Measurements from ENCODE around the gene DUSP8.
"Not testable (repeated sequence)": the region's sequence is repeated elsewhere in the genome, so short reads cannot be mapped to it uniquely, and the experiment has no call there.

Gene DUSP8

DNA sequence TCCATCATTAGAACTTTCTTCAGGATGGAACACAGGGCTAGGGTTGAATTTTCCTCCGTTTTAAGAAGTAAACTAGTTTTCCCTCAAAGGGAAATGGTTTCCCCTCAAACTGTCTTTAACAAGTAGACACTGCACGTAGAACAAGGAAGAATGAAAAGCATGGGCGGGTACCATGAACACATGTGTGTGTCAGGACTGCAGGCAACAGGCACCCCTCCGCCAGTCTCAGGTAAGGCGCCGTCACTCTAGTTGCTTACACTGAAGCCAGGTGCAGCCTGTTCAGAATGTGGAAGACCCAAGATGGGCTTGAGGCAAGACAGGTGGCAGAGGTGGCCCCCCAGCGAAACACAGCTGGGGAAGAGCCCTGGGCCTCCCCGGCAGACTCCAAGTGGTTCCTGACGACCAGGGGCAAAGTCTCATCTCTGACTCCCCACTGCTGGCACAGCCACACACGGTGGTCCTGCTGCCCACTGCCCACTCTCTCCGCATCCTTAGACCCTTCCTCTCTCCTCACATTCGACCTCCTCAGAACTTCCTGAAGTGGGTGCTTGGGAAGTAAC lies 60.1 kb downstream of the DUSP8 start:
- no peak for DNase-seq

GRCh38 chr11:1510928-1511327 lies 61.1 kb downstream of the DUSP8 start:
- no peak for DNase-seq

DNA sequence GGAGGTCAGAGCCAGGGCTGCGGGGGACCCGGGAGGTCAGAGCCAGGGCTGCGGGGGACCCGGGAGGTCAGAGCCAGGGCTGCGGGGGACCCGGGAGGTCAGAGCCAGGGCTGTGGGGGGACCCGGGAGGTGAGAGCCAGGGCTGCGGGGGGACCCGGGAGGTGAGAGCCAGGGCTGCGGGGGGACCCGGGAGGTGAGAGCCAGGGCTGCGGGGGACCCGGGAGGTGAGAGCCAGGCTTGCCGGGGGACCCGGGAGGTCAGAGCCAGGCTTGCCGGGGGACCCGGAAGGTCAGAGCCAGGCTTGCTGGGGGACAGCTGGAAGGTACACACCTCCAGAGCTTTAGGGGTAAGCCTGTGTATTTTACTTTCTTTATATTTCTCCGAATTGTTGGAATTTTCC lies 61.7 kb downstream of the DUSP8 start:
- DNase-seq: not testable (repeated sequence)

- no peak for DNase-seq
These were observed 62.3 kb downstream of the DUSP8 start for GRCh38 chr11:1509626-1510255.

DNA sequence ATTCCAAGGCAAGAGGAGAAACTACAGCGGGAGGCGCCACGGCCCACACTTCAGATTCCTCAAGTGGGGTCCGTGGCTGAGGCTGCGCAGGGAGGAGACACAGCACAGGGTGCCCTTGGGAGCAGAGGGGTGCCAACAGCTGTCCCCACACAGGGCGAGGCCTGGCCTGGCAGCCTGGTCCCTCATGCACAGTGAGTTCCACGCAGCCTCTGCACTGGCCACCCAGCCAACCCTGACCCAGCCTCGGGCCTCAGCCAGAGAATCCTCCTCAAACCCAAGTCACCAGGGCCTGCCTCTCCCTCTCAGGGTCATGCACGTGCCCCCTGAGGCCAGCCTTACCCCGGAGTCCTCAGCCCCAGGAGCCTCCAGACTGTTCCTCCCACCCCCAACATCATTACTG lies 63.1 kb downstream of the DUSP8 start:
- DNase-seq: no peak

DNA sequence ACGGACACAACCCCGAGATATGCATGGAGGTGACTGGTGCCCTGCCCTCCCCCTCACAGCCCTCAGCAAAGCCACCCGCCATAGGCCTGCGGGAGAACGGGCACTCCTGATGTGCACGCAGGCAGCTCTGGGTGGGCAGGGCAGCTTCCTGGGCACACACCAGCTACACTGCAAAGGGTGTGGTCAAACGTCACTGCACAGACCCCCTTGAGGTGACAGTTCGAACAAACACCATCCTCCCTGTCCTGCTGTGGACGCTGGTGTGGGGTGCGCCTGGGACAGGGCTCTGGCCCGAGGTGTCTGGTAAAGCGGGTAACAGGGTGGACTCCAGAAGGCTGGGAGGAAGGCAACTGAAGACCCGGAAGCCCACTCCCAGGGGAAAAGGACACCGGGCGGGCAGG lies 63.6 kb downstream of the DUSP8 start:
- DNase-seq: no peak

DNA sequence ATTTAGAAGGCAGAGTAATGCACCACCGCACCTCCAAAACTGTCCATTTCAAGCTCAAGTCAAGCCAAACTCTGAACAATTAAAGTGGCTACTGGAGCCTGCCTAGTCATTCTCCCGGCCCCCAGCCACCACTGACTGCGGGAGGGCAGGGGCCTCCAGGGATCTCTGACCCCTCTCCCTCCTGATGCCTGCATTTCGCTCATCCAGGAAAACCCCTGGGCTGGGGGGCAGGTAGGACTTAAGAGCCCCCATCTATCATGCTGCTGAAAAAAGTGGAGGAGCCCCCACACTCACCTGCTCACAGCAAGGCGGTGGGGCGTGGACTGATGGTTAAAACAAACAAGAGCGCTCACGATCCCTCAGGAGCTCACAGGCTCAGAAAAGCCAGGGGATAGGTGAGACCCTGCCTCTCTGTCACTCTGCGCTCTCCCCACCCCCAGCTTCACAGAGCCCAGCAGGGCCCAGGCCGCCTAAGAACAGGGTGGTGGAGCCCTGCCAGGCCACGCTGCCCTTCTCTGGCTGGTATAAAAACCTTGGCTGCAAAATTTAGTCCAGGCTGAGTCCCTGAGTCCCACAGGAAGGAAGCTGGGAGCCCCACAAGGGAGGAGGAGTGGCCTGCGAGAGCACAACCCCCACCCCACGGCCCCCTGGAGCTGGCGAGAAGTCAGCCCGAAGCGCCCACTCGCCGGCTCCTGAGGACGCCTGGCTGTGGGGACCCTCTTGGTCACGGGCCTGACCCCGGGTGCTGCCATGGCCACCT lies 64.5 kb downstream of the DUSP8 start:
- no peak for DNase-seq

DNA sequence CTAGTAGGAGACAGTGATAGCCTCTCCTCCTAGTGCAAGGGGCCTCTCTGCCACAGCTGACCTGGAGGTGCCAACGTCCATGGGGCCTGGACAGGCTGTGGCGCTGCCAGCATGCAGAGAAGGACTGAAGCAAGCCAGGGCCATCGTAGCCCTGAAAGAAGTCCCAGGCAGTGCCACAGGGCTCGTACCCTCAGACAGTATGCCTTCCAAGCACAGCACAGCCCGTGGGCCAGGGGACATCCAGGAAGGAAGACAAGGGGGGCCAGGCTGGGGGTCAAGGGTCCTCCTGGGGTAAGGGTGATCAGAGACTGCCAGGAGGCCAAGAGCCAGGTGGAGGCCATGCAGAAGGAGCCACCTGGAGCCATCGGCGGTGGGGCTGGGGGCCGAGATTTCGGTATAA lies 65.1 kb downstream of the DUSP8 start:
- no peak for DNase-seq

GRCh38 chr11:1505480-1505879 lies 66.6 kb downstream of the DUSP8 start:
- no peak for DNase-seq

DNA sequence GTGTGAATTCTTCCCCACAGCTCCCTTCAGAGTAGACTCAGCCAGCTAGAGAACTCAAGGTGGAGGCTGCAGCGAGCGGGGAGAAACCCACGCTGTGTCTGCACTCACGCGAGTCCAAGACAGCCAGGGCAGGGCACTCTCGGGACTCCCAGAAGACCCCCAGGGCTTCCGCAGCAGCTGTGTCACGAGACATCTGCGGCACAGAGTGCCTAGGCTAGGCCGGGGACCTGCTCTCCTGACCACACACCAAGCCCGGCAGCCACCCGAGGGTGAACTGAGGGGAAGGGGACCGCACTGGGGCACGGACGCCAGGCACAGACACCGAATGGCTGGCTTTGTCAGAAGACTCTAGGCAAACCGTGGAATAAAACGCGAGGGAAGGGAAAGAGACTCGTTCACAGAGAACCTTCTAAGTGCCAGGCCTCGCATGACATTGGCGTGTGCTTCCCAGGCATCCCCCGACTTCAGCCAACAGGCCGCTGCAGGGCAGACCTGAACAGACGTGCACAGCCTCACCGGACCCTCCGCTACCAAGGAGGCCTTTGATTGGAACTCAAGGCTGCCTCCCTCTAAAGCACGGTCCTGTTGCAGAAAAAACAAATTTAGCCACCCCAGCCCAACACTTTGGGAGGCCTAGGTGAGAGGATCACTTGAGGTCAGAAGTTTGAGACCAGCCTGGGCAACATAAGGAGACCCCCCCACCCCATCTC lies 67.3 kb downstream of the DUSP8 start:
- no peak for DNase-seq

DNA sequence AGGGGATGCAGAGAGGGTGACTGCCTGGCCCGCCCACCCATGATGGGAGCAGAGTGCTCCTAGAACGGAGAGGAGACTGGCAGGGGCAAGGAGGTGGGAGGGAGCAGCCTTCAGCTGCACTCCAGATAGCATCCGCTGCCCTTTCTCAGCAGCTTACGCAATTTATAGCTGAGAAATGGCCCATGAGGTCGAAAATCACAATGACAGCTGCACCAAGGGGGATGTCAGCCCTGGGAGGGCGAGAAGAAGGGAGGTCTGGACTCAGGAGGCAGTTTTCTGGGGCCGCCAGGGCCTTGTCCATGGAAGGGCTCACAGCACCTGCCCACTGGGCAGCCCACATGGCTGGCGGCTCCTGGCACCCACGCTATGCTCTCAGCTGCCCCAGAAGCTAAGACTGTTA lies 67.9 kb downstream of the DUSP8 start:
- DNase-seq: no peak
